ENCODE results near the gene USP37. TPM values are rescaled to one million over a fixed set of nuclear protein-coding genes. Genes with fewer than 3 reads are reported as not detected.
A peak's percentile ranks its signal among the peaks of the same experiment; 100 is the strongest.

The USP37 gene
- total and polyA plus RNA-seq, 2 of the 13 experiments (the other 11 are each of a cell fraction or from before 2014, with no cell fraction given), result 6.5 to 30.6 TPM

- Histone ChIP-seq H3K4me3 (replicated peaks in 1 of 3; ENCODE audit: insufficient read depth in 1 of 3, low read depth in 2 of 3, low read length in 3 of 3) (no peak overlapping the region), H3K79me2 (ENCODE audit: insufficient read depth, low read length) (peaks cover 4% of the 10 kb centered on the region), H3K4me1 (ENCODE audit: insufficient read depth, low read length) (no peaks in the 10 kb centered on the region), H3K4me2 (ENCODE audit: low read depth, low read length) (no peak overlapping the region), H3K36me3 (replicated peaks in 1 of 2; ENCODE audit: control insufficient read depth in 1 of 2, insufficient read depth in 2 of 2, low read length in 2 of 2) (peaks cover 21 to 77% of the 10 kb centered on the region in 2 experiments), H2AFZ (ENCODE audit: low read length) (no peak overlapping the region), H4K20me1 (ENCODE audit: insufficient read depth, low read length) (no peaks in the 10 kb centered on the region), H3K27ac (ENCODE audit: extremely low read length, insufficient read depth, low read length) (no peak overlapping the region), H3K9ac (ENCODE audit: insufficient read depth, low read depth, low read length) (no peak overlapping the region), H3K9me3 (ENCODE audit: low read length) (no peaks in the 10 kb centered on the region), H3K27me3 (ENCODE audit: control insufficient read depth in 1 of 2, insufficient read depth in 2 of 2, low read length in 2 of 2) (no peaks in the 10 kb centered on the region)
- in situ Hi-C loops (cut with HindIII; ENCODE audit: extremely low pct_ligation_motif_present, low pct_unique_long_range_greater_than_20kb) (no loop called here), intact Hi-C loops (cut with micrococcal nuclease; ENCODE audit: unreplicated experiment) (loop anchor here (1.0 kb wide), 1 partner anchor 64 kb away; no protein-coding TSS in a partner anchor)
- CTCF ChIA-PET (ENCODE audit: low intra/inter-chr PET ratio, low total read pairs), result no interaction called here
- FAIRE-seq (no peak), DNase-seq (ENCODE audit: low spot score) (no peak), ATAC-seq (peak; percentile 63)
- POLR2A ChIA-PET, result no interaction called here
- 98% methylated on average over 6 of the region's 6 CpGs for WGBS (ENCODE audit: low lambda C conversion rate)
- no TSS peak for BruUV-seq (replicated peaks)
- TF ChIP-seq MAFF (IDR thresholded peaks at IDR 0.05; ENCODE audit: low read depth, low read length) (peak; percentile 87), MBD4 (IDR thresholded peaks at IDR 0.05; ENCODE audit: borderline replicate concordance, low read length) (0 out of 2 replicates have a peak, but pooled peaks have one; percentile 14), ATRX (CRISPR knock-in tag; IDR thresholded peaks at IDR 0.05; ENCODE audit: borderline replicate concordance) (no peak), SRY (CRISPR knock-in tag; IDR thresholded peaks at IDR 0.05) (no peak), SP5 (CRISPR knock-in tag; IDR thresholded peaks at IDR 0.05; ENCODE audit: borderline replicate concordance, low read depth) (no peak), HOMEZ (CRISPR knock-in tag; IDR thresholded peaks at IDR 0.05; ENCODE audit: low read depth) (no peak), POGK (CRISPR knock-in tag; conservative IDR thresholded peaks at IDR 0.05) (no peak), STAT6 (CRISPR knock-in tag; IDR thresholded peaks at IDR 0.05; ENCODE audit: borderline replicate concordance) (no peak), ATF2 (CRISPR knock-in tag; IDR thresholded peaks at IDR 0.05) (no peak), RCOR2 (CRISPR knock-in tag; IDR thresholded peaks at IDR 0.05) (no peak), ETV6 (CRISPR knock-in tag; conservative IDR thresholded peaks at IDR 0.05) (no peak), GPN1 (CRISPR knock-in tag; IDR thresholded peaks at IDR 0.05; ENCODE audit: borderline replicate concordance) (no peak), U2AF2 (IDR thresholded peaks at IDR 0.05; ENCODE audit: low read depth, low read length) (no peak)
- TF ChIP-seq, protein P1, sequence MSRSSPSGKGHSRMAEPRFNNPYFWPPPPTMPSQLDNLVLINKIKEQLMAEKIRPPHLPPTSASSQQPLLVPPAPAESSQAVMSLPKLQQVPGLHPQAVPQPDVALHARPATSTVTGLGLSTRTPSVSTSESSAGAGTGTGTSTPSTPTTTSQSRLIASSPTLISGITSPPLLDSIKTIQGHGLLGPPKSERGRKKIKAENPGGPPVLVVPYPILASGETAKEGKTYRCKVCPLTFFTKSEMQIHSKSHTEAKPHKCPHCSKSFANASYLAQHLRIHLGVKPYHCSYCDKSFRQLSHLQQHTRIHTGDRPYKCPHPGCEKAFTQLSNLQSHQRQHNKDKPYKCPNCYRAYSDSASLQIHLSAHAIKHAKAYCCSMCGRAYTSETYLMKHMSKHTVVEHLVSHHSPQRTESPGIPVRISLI (CRISPR knock-in tag; IDR thresholded peaks at IDR 0.05; ENCODE audit: borderline replicate concordance), result no peak
These were observed 16.1 kb upstream of the USP37 start for GRCh38 chr2:218583983-218584850.

Data from HepG2 (cell line).